HG02981 (cell line): Measurements from ENCODE around the gene NECTIN1.

ENCODE experiments used
- ATAC-seq: cut with Tn5 transposase; IDR thresholded peaks from one replicate; pipeline ENCODE4 v1.9.1; 2021; ENCODE audit warnings: mild to moderate bottlenecking, moderate library complexity; ENCODE audit not compliant: unreplicated experiment

Gene NECTIN1

DNA sequence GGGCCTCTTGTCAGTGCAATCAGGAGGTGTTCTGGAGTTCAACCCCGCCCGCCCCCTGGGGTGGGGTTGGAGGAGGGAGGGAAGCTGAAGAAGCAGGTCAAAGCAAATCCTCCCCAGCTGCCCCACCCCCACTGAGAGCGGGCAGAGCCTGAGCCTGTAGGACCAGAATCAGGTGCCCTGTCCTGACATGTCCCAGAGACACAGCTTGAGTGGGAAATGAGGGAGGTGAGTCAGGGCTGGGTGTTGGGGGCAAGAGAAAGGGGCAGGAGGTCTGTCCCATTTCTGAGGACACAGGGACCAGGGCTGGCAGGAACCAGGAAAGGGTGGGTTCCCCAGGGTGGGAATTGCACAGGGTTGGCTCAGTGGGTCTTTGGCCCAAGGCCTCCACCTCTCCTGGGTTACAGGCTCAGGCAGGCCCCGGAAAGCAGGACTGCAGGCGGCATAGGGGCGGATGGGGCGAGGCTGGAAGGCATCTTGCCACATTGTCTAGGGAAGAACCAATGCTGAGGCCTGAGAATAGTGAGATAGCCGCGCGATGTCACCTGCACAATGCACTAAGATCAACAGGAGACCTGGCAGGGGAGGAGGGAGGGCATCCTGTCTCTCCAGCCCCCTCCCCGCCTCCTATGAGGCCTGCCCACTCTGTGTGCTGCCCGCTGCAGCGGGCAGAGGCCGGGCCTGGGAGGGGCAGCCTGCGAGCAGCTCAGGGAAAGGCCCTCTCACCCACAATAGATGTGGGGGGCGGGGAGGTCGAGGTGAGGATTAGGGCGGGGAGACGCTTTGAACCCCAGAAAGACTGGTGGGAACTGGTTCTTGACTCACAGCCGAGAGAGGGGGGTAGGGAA lies 32.4 kb downstream of the NECTIN1 start:
- ATAC-seq = no peak

DNA sequence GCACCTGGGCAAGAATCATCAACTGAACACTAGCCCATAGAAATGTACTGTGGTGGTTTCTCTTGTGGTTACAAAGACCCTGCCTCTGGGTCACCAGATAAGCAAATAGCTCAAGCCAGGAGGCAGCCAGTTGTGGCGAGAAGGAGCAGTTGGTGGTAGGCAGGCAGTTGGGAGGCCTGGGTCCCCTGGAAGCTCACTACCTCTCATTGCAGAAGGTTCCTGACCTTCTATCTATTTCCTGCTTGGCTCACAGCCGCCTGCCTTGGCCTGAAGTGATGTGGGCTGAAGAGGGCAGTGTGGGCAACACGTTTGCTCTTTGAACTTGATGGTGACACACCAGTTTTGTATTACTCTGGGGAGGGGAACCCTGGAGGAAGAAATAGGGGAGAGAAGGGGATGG lies 34.7 kb downstream of the NECTIN1 start:
- no peak for ATAC-seq

DNA sequence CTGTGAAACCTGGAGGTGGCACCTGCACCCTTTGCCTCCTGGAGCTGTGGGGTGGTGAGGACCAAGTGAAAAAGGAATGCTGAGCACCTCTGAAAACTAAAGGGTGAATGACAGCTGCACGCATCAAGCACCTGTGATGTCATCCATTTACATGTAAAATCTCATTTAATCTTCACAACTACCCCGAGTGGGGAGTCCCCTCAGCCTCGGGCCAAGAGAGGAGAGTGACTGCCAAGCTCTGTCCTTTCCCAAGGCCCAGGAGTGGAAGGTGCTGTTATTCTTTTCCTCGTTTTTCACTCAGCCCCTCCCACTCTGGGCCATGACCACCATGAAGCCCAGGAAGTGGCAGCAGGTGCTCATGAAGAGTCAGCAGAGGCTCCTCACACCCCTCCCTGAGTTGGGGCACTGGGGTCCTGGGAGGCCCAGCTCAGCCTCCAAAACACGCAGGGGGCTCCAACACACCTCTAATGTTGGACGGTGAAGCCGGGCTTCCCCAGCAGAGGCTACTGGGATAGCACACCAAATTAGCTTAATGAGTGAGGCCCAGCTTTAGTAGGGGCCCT lies 35.7 kb downstream of the NECTIN1 start:
- no peak for ATAC-seq

DNA sequence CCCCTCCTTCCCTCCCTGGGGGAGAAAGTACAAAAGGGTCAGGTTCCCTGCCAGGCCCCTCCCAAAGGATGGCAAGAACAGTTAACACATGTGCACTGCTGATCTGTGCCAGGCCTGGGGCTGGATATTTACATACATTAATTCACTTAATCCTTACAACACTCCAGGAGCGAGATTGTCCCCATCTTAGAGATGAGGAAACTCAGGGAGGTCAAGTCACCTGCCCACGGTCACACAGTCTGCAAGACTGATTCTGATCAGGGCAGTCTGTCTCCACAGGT lies 36.5 kb downstream of the NECTIN1 start:
- ATAC-seq = no peak

DNA sequence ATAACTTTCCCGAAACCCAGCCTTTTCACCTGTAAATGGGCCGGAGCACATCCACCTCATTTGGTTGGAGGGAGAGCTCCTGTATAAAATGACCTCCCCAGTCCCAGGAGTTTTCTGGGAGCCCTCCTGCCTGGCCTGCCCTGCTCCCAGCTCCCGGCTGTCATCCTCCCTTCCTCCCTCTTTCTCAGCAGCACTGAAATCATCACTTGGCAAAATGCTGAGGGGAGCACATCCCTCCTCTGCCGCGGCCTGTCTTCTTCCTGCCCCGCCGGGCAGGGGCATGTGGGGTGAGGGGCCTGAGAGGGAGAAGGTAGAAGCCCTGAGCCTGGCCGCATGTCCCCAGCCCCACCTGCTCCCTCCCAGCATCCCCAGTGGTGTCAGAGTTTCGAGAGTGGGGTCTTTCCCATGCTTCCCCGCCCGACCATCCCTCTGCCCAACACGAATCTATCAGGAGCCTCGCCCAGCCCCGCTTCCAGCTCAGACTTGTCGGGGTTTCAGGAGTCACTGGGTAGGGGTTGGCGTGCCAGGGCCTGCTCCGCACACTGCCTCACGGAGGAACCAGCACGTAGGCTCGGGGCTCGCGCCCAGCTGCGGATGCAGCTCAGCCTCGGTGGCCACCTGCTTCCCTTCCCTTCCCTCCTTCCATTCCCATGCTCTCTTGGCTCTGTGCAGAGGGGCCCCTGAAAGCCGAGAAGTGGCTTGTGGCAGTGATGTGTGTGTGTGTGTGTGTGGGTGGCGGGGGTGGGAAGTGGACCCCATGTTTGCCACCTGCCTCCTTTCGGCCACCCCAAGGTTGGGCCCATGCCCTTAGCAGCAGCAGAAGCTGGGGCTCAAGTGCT lies 37.1 kb downstream of the NECTIN1 start:
- no peak for ATAC-seq

DNA sequence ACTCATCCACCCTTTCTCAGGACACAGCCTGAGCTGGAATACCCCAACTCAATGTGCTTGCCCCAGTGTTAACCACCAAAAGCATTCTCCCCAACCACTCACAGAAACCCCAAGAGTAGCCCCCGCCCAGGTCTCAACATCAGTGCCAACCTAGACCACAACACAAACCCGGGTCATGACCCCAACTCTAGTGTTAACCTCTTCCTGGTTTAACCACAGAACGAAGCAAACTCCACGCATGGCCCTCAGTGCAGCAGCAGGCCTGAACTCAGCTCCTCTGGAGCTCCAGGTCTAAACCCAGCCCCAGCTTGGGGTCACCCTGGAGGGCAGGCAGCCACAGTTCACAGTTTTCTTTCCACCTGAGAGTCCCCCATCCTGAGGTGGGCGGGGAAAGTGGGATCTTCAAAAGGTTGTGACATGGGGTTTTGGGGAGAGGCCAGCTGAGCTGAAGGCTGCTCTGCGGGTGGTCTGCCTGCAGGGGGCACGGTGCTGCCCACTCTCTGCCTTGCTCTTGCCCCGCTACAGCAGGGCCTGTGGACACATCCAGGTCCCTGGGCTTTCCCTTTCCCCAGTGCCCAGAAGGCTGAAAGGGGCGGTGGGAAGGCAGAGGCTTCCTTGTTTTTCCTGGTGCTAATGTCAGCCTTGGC lies 37.9 kb downstream of the NECTIN1 start:
- no peak for ATAC-seq

DNA sequence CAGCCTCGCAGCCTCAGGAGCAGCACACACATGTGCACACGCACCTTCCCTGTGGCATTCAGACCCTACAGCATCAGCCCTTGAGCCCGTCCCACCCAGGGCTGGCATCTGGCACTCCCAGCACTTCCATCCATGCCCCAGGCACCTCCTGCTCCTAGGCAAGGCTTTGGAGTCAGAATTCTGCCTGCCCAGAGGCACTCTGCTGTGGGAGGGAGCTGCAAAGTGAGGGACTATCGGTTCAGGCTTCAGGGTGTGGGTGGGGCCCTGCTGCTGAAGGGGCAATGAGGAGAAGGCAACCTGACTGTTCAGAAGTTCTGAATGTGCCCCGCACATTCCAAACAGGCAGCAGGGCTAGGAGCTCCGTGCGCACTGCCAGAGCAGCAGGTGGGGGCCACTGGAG lies 39.7 kb downstream of the NECTIN1 start:
- no peak for ATAC-seq

DNA sequence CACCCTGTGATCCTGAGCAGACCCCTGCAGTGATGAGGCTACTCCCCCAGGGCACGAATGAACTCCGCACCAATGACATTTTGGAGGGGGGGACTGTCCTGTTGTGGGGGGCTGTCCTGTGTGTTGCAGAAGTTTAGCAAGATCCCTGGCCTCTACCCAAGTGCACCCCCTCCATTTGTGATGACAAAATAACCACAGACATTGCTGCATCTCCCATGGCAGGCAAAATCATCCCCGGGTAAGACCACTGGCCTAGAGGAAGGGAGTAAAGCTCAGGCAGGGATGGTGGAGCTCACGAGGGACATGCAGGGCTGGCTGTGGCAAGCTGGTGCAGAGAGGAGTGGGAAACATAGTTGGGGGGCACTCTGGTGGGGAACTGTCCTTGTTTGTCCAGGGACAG lies 40.6 kb downstream of the NECTIN1 start:
- no peak for ATAC-seq

DNA sequence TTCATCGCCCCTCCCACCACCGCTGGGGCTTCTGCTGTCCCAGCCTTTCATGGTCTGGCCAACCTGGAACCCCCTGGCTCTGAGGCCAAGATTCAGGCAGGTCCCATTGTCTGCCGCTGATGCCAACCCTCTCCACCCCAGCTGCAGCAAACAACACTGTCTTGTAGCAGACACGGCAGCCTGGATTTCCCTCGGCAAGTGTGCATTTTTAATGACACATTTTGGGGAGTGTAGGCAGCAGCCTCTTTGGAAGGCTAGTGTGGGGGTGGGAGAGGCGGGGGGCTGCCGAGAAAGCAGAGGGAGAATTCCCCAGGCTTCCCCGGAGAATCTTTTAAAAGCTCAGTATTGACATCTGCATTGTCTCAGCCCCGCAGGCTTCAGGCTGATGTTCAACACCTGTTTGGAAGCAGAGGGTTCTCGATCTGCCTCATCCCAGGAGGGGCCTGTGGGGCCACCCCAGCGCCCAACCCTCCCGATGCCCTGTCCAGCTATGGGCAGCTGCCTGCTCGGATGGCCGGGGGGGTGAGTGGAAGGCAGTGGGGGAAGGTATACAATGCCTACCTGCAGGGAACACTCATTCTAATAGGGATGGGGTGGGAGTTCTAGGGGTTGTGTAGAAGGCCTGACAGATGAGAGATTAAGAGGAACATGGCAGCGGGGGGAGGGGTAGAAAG lies 41.5 kb downstream of the NECTIN1 start:
- ATAC-seq = no peak

DNA sequence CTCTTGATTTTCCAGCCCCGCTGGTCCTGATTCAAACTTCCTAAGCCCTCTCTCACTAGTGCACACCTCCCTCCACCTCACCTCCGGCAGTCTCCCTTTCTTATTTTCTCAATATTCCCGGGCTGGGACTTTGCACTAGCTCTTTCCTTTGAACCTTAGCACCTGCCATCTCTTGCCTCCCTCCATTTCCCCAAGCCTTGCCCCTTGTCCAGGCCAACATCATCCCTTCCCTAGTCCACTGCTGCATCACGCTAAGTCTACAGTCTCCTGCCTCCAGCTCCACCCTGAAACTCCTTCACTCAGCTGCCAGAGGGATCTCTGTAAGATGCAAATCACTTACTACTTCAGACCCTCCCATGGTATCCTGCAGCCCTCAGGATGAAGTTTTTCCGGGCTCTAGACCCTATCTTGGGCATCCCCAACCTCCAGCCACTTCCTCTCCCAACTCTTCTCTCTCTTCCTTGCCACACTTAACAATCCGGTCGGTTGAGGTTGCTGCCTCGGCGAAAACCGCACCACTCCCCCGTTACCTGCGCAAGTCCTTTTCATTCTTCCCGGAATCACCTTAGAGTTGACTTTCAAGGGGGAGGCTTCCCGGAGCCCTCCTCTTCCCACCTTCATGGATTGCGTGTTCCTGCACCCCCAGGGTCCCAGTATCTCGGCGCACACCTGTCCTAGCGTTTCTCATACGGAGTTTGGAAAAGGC lies 42.7 kb downstream of the NECTIN1 start:
- ATAC-seq = no peak

DNA sequence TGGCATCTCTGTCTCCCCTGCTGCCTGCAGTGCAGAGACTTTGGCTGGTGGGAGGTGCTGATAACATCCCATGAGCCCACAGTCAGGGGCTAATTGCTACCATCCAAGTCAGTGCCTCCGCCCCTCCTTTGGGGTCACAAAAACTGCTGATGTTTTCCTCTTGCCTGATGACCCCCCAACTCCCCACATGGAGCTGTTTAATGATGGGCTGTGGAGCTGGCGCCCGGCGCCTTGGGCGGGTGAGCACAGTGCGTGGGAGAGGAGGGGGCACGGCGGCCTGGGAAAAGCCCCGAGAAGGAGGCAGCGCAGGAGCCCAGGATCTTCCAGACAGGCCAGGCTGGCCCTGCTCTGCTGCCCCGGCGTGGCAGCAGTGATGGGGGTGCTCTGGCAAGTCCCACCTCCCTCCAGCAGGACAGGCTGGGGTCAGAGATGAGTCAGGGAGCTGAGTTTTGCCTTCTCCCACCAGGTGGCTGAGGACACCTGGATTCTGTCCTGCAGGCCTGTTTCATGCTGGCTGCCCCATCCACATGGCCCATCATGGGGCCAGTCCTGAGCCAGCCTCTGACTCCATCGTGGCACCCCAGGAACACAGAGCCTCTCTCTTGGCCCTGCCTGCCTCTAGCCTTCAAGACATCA lies 43.8 kb downstream of the NECTIN1 start:
- ATAC-seq = no peak

DNA sequence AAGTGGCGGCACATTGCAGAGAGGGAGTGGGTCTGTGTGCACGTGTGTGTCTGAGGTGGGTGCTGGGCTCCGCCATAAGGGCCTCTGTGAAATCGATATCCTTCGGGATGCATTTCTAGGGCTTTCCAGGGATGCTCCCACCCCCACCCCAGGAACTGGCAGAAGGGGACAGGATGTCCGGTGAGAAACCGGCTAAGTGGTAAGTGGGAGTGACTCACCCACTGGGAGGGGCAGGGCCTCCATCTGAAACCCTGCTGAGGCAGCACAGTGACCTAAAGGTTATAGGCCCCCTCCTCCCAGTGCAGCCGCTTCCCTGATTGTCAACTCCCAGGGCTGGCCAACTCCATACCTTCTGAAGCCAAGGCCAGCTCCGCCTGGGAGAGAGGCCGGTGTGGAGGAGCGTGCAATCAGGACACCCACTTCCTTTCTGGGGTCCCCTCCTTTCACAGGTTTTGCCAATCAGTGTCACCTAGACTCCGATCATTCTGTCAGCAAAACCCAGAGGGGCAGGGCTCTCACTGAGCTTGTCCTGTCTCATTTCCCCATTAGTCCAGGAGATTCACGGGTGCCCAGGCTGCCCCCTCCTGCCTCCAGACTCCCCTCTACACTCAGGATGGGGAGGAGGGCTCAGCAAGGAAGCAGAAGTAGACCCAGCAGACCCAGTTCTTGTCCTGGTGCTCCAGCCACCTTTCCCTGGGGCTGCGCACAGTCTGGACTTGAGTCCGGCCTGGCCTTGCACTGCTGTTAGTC lies 44.5 kb downstream of the NECTIN1 start:
- ATAC-seq = no peak

DNA sequence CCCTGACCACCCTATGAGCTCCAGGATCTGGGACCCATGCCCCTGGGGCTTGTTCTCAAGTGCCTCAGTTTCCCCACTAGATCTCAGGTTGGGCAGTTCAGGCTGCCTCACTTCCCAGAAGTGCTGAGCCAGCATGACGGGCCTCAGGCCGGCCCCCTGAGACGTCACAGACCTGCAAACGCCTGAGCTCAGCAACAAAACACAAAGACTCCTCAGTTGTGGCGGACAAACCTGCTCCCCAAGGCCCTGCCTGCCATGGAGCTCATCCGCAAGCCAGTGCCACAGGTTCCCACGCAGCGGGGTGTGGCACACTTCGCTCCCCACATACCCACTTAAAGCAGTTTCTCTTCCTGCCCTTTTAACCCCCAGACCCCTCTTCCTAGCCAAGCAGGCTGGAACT lies 45.2 kb downstream of the NECTIN1 start:
- ATAC-seq = no peak

DNA sequence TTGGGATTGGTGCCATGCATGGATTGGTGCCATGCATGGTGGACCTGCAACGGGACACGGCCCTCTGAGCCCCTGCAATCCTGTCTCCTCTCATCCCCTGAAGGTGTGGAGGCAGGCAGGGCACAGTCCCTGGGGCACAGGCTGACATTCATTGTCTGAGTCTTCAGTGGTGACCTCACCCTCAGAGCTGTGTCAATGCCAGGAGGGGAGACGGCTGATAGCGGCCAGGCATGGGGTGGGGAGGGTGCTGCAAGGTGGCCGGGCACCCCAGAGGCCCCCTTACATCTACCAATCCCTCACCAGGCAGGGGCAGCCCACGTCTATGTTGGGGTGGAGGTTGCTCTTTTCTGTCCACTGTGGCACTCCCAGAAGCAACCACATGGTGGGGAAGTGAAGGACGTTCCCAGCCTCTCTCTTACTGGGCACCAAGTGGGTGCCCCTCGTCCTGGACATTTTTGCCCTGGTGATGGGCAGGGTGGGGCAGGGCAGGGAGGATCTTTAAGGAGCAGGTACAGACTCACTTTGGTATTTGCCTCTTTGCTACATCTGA lies 47.6 kb downstream of the NECTIN1 start:
- ATAC-seq = no peak

DNA sequence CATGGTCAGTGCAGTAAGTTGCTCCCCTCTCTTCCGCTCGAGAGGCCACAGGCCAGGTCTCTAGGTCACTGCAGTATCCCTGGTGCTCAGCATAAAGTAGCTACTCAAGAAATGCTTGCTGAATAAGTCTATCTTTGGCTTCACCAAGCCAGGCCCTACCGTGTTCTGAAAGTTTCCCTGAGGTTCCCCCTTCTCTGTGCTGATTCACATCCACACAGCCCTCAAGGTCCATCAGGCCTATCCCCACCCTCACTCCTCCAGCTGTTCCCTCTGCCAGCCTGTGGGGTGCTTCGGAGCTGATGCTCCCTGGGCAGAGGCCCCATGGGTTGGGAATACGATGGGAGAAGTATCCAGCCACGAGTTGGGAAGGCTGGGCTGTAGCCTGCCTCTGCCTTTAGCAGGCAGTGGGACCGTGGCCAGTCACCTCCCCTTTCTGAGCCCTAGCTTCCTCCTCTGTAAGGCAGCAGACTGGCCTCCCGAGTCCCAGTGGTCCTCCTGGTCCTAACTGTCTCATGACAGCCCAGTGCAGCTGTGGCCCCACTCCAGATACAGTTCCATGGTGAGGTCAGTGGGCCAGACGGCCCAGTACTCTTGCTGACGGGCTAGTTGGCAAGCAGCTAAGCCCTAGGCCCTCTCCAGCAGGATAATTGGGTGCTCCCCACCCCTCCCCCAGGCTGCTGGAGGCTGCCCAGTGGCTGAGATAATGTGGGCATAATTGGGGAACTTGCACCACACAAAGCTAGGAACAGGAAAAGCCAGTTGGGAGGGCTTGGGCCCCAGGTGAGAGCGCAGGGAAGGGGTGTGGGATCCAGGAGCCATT lies 48.2 kb downstream of the NECTIN1 start:
- ATAC-seq = no peak

DNA sequence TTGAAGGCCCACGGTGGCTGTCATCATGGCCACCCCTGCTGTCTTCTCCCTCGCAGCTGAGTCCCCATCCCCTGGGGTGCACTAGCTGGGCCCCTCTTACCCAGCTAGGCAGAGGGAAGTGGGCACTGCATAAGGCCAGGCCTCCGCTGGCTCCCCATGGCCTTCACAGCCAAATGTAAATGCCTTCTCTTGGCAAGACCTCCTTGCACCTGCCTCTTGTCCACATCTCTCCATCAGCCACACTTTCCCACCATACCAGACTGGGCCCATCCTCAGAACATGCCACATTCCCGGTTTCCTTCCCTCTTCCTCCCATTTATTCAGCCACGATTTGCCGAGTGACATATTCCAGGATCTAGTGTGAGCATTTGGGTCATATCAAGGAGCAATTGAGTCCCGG lies 49.7 kb downstream of the NECTIN1 start:
- no peak for ATAC-seq

DNA sequence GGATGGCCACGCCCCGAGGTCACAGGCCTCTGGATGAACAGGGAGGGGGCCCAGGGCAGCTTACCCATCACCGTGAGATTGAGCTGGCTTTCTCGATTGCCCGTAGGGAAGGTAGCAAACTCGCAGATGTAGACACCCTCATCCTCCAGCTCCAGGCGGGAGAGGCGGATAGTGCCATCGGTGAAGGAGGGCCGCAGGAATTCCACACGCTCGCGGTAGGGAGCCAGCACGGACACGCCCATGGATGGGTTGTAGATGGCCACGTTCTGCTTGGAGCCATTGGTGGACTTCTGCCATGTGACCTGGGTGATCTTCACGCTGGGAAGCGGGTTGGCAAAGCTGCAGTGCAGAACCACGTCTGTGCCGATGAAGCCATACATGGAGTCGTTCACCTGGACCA lies 50.6 kb downstream of the NECTIN1 start:
- no peak for ATAC-seq

DNA sequence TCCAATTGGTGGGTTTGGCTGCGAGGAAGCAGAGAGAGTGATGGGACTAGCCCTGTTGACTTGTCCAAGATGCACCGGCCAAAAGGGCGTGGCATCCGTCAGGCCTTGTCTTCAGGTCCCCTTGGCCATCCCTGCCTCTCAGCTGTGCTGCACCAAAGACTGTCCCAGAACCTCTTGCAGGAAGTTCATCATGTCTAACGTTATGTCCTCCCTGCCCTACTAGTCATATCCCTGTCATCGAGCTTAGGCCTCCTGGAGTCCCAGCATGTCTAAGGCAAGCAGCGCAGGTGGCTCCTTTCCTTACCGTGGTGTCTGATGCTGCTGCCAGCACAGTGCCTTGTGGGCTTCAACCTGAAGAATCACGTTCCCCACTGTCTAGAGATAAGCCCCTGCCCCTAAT lies 51.2 kb downstream of the NECTIN1 start:
- ATAC-seq = no peak
